ENCODE results near the gene STK11IP. TPM values are rescaled to one million over a fixed set of nuclear protein-coding genes. Genes with fewer than 3 reads are reported as not detected.

Gene STK11IP
- total RNA-seq, 3 donors from 2014 or later, result 34.6 to 42.0 (median 39.6) TPM

- H3K4me3 ChIP-seq, result no peak overlapping the region
- intact Hi-C loops (cut with DNase I, micrococcal nuclease), result no loop called here
- H3K9me3 ChIP-seq, result no peaks in the 10 kb centered on the region
- H3K4me1 ChIP-seq (ENCODE audit: low read depth), result peaks cover 3% of the 10 kb centered on the region
- ATAC-seq (no peak), DNase-seq (no peak)
- TF ChIP-seq CTCF (IDR thresholded peaks at IDR 0.05), result no peak
- H3K36me3 ChIP-seq (ENCODE audit: low read depth), result no peaks in the 10 kb centered on the region
Observed at GRCh38 chr2:219642069-219642454, 44.4 kb downstream of the STK11IP start.

GRCh38 chr2:219642465-219643083 lies 44.9 kb downstream of the STK11IP start:
- Histone ChIP-seq H3K9me3 (no peaks in the 10 kb centered on the region), H3K4me1 (ENCODE audit: low read depth) (peaks cover 3% of the 10 kb centered on the region), H3K36me3 (ENCODE audit: low read depth) (no peaks in the 10 kb centered on the region), H3K4me3 (no peak overlapping the region)
- peak; percentile 94 to 97 (median 94) for DNase-seq
- intact Hi-C loops (cut with DNase I, micrococcal nuclease), result no loop called here
- ATAC-seq, result peak; percentile 99
- TF ChIP-seq CTCF (IDR thresholded peaks at IDR 0.05), result peak; percentile 97

- no peak for TF ChIP-seq CTCF (IDR thresholded peaks at IDR 0.05)
- Histone ChIP-seq H3K9me3 (no peaks in the 10 kb centered on the region), H3K36me3 (ENCODE audit: low read depth) (no peaks in the 10 kb centered on the region), H3K4me3 (no peak overlapping the region), H3K4me1 (ENCODE audit: low read depth) (peaks cover 3% of the 10 kb centered on the region)
- no peak for ATAC-seq
- no peak for DNase-seq
- intact Hi-C loops (cut with DNase I, micrococcal nuclease), result no loop called here
Observed at GRCh38 chr2:219643084-219643473, 45.4 kb downstream of the STK11IP start.

- no peak for ATAC-seq
- intact Hi-C loops (cut with DNase I, micrococcal nuclease), result no loop called here
- Histone ChIP-seq H3K4me3 (no peak overlapping the region), H3K4me1 (ENCODE audit: low read depth) (peaks cover 3% of the 10 kb centered on the region), H3K9me3 (no peaks in the 10 kb centered on the region), H3K36me3 (ENCODE audit: low read depth) (no peaks in the 10 kb centered on the region)
- no peak for TF ChIP-seq CTCF (IDR thresholded peaks at IDR 0.05)
- DNase-seq, result no peak
Observed at GRCh38 chr2:219643788-219644398, 46.2 kb downstream of the STK11IP start.

- peak; percentile 4 for ATAC-seq
- TF ChIP-seq CTCF (IDR thresholded peaks at IDR 0.05), result no peak
- no peaks in the 10 kb centered on the region for H3K36me3 ChIP-seq (ENCODE audit: low read depth)
- peaks cover 3% of the 10 kb centered on the region for H3K4me1 ChIP-seq (ENCODE audit: low read depth)
- no peak overlapping the region for H3K4me3 ChIP-seq
- H3K9me3 ChIP-seq, result no peaks in the 10 kb centered on the region
- DNase-seq, result no peak
- intact Hi-C loops (cut with DNase I, micrococcal nuclease), result no loop called here
Observed at GRCh38 chr2:219644801-219645480, 47.3 kb downstream of the STK11IP start.
